BJ (cell line): ENCODE measurements around the gene PDE1C. TPM values are rescaled to one million over a fixed set of nuclear protein-coding genes. Genes with fewer than 3 reads are reported as not detected.
A peak's percentile ranks its signal among the peaks of the same experiment; 100 is the strongest.

Experiments used
- CTCF ChIA-PET: fragments of 350-600 bp; formaldehyde crosslinking; extraction: SDS; loops from one replicate; lab custom pipeline; 2021; ENCODE audit warnings: antibody characterized with exemption, inconsistent platforms; lab: Yijun Ruan, JAX
- POLR2A ChIA-PET: fragments of 300-600 bp; sonication (Branson Sonifier 250); formaldehyde crosslinking; extraction: SDS; loops from one replicate; lab custom pipeline; 2021; ENCODE audit warnings: antibody characterized with exemption; lab: Charles Lee
- DNase-seq: peaks from one replicate; pipeline ENCODE4 v3.0.0-alpha.2; 2011; ENCODE audit warnings: low read depth
- H3K27me3 ChIP-seq: 2 replicates; pipeline ENCODE4 v1.6.0; 2011; ENCODE audit warnings: low read length; ENCODE audit not compliant: control insufficient read depth, insufficient read depth
- H3K36me3 ChIP-seq: 2 replicates; pipeline ENCODE4 v1.5.1; 2011; ENCODE audit warnings: low read length; ENCODE audit not compliant: control insufficient read depth, insufficient read depth
- H3K4me3 ChIP-seq: 2 replicates; pipeline ENCODE4 v1.5.1; 2011; ENCODE audit warnings: low read depth, mild to moderate bottlenecking, control low read depth, low read length
- polyA plus RNA-seq: library from polyadenylated mRNA; depleted of rRNA; stranded (reverse); fragments of >200 nt; gene quantifications from 2 replicates; pipeline ENCODE4 v1.2.3, GENCODE V29; 2011
- TF ChIP-seq, protein P1 (sequence below): IDR thresholded peaks from 2 replicates; pipeline ENCODE4 v1.5.1; 2011; ENCODE audit warnings: low read depth, mild to moderate bottlenecking, control low read depth, inconsistent platforms, low read length, moderate library complexity; ENCODE audit not compliant: insufficient read depth

The PDE1C gene
- polyA plus RNA-seq, 1 experiment, result 19.6 TPM

DNA sequence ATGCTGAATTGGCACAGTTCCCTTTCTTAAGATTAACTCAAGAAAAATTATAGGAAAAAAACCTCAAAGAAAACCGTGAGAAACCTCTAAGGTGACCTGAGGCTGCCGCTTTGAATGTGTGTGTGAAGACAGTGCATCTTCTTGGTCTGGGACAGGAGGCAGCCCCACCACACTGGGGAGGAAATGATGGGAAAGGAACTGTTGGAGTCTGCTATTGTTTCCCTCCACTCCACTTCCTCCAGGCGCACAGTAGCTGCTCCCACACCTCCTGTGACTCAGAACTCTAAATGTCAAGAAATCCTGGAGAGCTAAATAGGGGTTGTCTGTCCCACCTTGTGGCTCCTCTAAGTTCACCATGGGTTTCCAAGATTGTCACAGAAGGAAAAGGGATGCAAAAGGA, 179.4 kb downstream of the PDE1C start:
- H3K27me3 ChIP-seq, result no peaks in the 10 kb centered on the region
- H3K4me3 ChIP-seq, result no peak overlapping the region
- TF ChIP-seq, protein P1, sequence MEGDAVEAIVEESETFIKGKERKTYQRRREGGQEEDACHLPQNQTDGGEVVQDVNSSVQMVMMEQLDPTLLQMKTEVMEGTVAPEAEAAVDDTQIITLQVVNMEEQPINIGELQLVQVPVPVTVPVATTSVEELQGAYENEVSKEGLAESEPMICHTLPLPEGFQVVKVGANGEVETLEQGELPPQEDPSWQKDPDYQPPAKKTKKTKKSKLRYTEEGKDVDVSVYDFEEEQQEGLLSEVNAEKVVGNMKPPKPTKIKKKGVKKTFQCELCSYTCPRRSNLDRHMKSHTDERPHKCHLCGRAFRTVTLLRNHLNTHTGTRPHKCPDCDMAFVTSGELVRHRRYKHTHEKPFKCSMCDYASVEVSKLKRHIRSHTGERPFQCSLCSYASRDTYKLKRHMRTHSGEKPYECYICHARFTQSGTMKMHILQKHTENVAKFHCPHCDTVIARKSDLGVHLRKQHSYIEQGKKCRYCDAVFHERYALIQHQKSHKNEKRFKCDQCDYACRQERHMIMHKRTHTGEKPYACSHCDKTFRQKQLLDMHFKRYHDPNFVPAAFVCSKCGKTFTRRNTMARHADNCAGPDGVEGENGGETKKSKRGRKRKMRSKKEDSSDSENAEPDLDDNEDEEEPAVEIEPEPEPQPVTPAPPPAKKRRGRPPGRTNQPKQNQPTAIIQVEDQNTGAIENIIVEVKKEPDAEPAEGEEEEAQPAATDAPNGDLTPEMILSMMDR, result no peak
- no peak for DNase-seq
- no peaks in the 10 kb centered on the region for H3K36me3 ChIP-seq
- ChIA-PET POLR2A (no interaction called here), CTCF (no interaction called here)

DNA sequence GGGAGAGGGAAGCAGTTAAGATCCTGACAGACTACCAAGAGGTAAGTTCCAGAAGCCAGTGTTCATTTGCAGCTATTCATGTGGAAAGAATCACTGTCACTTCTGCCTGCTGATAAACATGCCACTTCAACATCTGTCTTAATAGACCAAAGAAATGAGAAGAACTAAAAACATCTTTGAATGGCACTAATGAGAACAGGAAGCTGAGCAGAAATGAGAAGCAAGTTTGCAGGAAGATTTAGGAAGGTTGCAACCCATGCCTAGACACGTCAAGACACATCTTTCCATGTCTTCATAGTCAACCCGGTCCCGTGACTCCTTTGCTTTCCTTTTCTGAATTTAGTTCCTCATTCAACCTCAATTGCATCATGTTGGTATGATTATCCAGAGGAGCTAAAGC, 180.0 kb downstream of the PDE1C start:
- DNase-seq, result no peak
- Histone ChIP-seq H3K4me3 (no peak overlapping the region), H3K36me3 (no peaks in the 10 kb centered on the region), H3K27me3 (no peaks in the 10 kb centered on the region)
- TF ChIP-seq, protein P1, result no peak
- ChIA-PET POLR2A (no interaction called here), CTCF (no interaction called here)

DNA sequence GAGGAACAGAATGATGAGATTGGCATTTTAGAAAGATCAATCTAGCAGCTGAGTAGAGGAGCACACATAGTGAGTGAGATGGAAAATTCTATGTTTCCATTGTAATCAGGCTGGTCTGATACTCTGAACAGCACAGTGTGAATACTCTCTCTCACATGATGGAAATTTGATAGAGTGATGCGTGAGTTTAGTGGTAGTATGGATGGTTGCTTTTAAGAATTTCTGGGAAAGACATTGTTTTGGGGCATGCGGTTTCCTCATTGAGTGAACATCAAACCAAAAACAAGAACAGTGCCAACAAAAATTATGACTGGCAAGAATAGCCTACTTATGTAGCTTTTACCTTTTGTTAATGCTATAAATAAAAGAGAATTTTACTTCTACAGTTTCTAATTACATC, 183.2 kb downstream of the PDE1C start:
- CTCF ChIA-PET, result no interaction called here
- no peak for DNase-seq
- Histone ChIP-seq H3K4me3 (no peak overlapping the region), H3K36me3 (no peaks in the 10 kb centered on the region), H3K27me3 (no peaks in the 10 kb centered on the region)
- POLR2A ChIA-PET, result no interaction called here
- TF ChIP-seq, protein P1, result no peak

DNA sequence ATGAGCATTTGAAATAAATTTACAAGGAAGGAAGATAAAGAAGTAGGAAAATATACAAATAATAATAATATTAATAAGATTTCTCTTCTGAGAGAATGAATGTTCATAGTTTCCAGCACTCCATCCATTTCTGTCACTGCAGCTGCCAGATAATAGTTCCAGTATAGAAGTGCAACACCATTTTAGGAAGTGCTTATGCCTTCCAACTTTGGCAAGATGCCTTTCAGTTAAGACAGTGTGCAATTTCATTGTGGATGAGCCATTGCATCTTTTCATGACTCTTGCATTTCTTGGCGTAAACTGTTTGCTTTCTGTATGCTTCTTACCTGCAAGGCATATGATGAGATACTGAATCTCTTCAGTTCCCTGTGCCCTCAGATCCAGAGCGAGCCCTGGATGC, 185.0 kb downstream of the PDE1C start:
- POLR2A ChIA-PET, result no interaction called here
- Histone ChIP-seq H3K27me3 (no peaks in the 10 kb centered on the region), H3K36me3 (no peaks in the 10 kb centered on the region), H3K4me3 (no peak overlapping the region)
- TF ChIP-seq, protein P1, result no peak
- CTCF ChIA-PET, result no interaction called here
- no peak for DNase-seq

DNA sequence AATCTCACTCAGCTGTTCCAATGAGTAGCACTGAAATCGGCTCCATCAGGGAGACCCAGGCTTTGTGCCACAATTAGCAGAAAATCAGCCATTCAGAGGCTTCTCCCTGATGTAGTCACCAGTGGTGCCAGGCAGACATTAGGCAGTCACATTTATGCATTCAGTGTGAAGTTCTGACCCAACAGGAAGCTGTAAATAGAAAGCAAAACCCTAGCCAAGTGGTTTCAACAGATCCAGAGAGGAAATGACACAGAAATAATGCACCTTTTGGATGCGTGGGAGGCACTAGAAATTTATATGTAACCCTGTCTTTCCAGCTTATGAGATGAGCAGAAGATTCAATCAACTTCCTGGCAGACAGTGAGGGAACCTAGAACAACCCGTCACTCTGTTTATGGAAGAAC, 186.4 kb downstream of the PDE1C start:
- DNase-seq, result peak; percentile 52
- TF ChIP-seq, protein P1, result no peak
- no peak overlapping the region for H3K4me3 ChIP-seq
- no peaks in the 10 kb centered on the region for H3K36me3 ChIP-seq
- H3K27me3 ChIP-seq, result no peaks in the 10 kb centered on the region
- ChIA-PET POLR2A (no interaction called here), CTCF (interaction anchor here (1.2 to 1.6 kb wide), 3 partner anchors 10 to 55 kb away, joined by 3 to 6 read pairs (median 4); no protein-coding TSS in a partner anchor)
